C4-2B (cell line): Measurements from ENCODE around the gene KCNK15.

Experiments
- ZFX ChIP-seq: fragments of 450-650 bp; IDR thresholded peaks from 2 replicates; pipeline ENCODE4 v1.6.1; 2017
- TF ChIP-seq, protein P1 (sequence below): fragments of 450-650 bp; conservative IDR thresholded peaks from 2 replicates; pipeline ENCODE4 v1.5.1; 2017; ENCODE audit warnings: mild to moderate bottlenecking

DNA sequence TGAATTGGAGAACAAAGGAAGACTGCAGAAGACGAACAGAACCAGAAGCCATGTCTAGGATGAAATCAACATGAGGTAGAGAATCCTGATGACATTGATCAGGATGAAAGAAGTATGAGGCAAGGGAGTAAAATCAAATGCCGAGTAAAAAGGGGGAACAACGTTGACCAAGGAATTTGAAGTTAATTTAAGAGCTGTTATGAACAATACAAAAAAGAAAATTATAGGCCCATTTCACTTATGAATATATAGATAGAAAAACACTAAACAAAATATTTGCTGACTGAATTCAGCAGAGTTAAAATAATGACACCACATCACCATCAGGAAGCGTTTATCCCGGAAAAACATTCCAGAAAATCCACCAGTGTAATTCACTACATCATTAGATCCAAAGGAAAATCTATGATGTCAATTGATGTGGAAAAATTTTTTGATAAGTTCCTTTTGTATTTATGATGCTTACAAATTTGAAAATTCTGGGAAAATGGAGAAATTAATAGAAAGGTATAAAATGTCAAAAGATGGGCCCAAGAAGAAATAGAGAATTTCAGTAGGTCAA is 38.6 kb upstream of the KCNK15 start:
- TF ChIP-seq, protein P1, sequence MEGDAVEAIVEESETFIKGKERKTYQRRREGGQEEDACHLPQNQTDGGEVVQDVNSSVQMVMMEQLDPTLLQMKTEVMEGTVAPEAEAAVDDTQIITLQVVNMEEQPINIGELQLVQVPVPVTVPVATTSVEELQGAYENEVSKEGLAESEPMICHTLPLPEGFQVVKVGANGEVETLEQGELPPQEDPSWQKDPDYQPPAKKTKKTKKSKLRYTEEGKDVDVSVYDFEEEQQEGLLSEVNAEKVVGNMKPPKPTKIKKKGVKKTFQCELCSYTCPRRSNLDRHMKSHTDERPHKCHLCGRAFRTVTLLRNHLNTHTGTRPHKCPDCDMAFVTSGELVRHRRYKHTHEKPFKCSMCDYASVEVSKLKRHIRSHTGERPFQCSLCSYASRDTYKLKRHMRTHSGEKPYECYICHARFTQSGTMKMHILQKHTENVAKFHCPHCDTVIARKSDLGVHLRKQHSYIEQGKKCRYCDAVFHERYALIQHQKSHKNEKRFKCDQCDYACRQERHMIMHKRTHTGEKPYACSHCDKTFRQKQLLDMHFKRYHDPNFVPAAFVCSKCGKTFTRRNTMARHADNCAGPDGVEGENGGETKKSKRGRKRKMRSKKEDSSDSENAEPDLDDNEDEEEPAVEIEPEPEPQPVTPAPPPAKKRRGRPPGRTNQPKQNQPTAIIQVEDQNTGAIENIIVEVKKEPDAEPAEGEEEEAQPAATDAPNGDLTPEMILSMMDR, result no peak
- no peak for TF ChIP-seq ZFX
